MCF 10A (cell line): ENCODE measurements around the gene CD47. TPM values are rescaled to one million over a fixed set of nuclear protein-coding genes. Genes with fewer than 3 reads are reported as not detected.

Experiments used
- BruUV-seq: library from RNA; stranded (reverse); fragments of 400-500 nt; replicated peaks from 2 replicates; lab custom pipeline; 2021; lab: Mats Ljungman, UMichigan
- CTCF ChIA-PET: fragments of 300-600 bp; sonication (Branson Sonifier 250); formaldehyde crosslinking; extraction: SDS; loops from one replicate; lab custom pipeline; 2021; ENCODE audit warnings: antibody characterized with exemption, inconsistent platforms; lab: Yijun Ruan, JAX
- POLR2A ChIA-PET: fragments of 300-600, 350-650 bp; sonication (Branson Sonifier 250); formaldehyde crosslinking; extraction: SDS; loops from one replicate; lab custom pipeline; 2020; ENCODE audit warnings: antibody characterized with exemption, inconsistent platforms; lab: Yijun Ruan, JAX
- DNase-seq: peaks from one replicate; pipeline ENCODE4 v3.0.0-alpha.2; 2018; ENCODE audit not compliant: unreplicated experiment
- H3K27ac Mint-ChIP-seq: one replicate; pipeline ENCODE4 v1.8.0; 2022; ENCODE audit warnings: mild to moderate bottlenecking, low read depth, mixed read lengths; ENCODE audit not compliant: unreplicated experiment
- H3K27me3 Mint-ChIP-seq: one replicate; pipeline ENCODE4 v1.8.0; 2022; ENCODE audit warnings: mixed read lengths; ENCODE audit not compliant: insufficient read depth, unreplicated experiment
- H3K36me3 Mint-ChIP-seq: one replicate; pipeline ENCODE4 v1.8.0; 2022; ENCODE audit warnings: mild to moderate bottlenecking, moderate library complexity, mixed read lengths; ENCODE audit not compliant: insufficient read depth, unreplicated experiment
- H3K4me1 Mint-ChIP-seq: one replicate; pipeline ENCODE4 v1.8.0; 2022; ENCODE audit warnings: mixed read lengths; ENCODE audit not compliant: insufficient read depth, unreplicated experiment
- H3K4me3 Mint-ChIP-seq: one replicate; pipeline ENCODE4 v1.8.0; 2022; ENCODE audit warnings: mild to moderate bottlenecking, moderate library complexity, mixed read lengths; ENCODE audit not compliant: unreplicated experiment
- H3K9me3 Mint-ChIP-seq: one replicate; pipeline ENCODE4 v1.8.0; 2022; ENCODE audit warnings: mixed read lengths; ENCODE audit not compliant: unreplicated experiment
- CTCF ChIP-seq: fragments of 200-600 bp; IDR thresholded peaks from one replicate; pipeline ENCODE4 v1.8.0; 2022; ENCODE audit warnings: antibody characterized with exemption, mild to moderate bottlenecking; ENCODE audit not compliant: unreplicated experiment
- intact Hi-C: fragments of 100-400 bp; cut with micrococcal nuclease; formaldehyde crosslinking; loops from 2 replicates; pipeline ENCODE4 v1.14.1; 2022
- total RNA-seq: library from RNA; stranded (reverse); gene quantifications from 2 replicates; pipeline ENCODE4 v1.2.3, GENCODE V29; 2022

CD47 gene
- total RNA-seq, 1 experiment from 2014 or later: 28.5 TPM

GRCh38 chr3:108030960-108031359 is 59.9 kb downstream of the CD47 start:
- intact Hi-C loops: no loop called here
- no TSS peak for BruUV-seq
- no peak for DNase-seq

GRCh38 chr3:108029466-108029865 is 61.4 kb downstream of the CD47 start:
- H3K27me3 Mint-ChIP-seq: no peaks in the 10 kb centered on the region
- intact Hi-C loops: no loop called here
- BruUV-seq: no TSS peak
- no peak overlapping the region for H3K4me3 Mint-ChIP-seq
- no peak for DNase-seq
- no peaks in the 10 kb centered on the region for H3K9me3 Mint-ChIP-seq
- H3K27ac Mint-ChIP-seq: no peak overlapping the region
- ChIA-PET POLR2A (no interaction called here), CTCF (no interaction called here)
- no peaks in the 10 kb centered on the region for H3K4me1 Mint-ChIP-seq
- TF ChIP-seq CTCF: no peak
- H3K36me3 Mint-ChIP-seq: no peaks in the 10 kb centered on the region

More at GRCh38 chr3:108030960-108031359, 59.9 kb downstream of the CD47 start:
- TF ChIP-seq CTCF: no peak
- Mint-ChIP-seq H3K27me3 (no peaks in the 10 kb centered on the region), H3K27ac (no peak overlapping the region), H3K9me3 (no peaks in the 10 kb centered on the region), H3K4me3 (no peak overlapping the region), H3K4me1 (no peaks in the 10 kb centered on the region), H3K36me3 (no peaks in the 10 kb centered on the region)
- POLR2A ChIA-PET: no interaction called here
- CTCF ChIA-PET: no interaction called here

GRCh38 chr3:108028896-108029295 is 61.9 kb downstream of the CD47 start:
- Mint-ChIP-seq H3K27me3 (no peaks in the 10 kb centered on the region), H3K4me3 (no peak overlapping the region), H3K27ac (no peak overlapping the region), H3K36me3 (no peaks in the 10 kb centered on the region), H3K9me3 (no peaks in the 10 kb centered on the region), H3K4me1 (no peaks in the 10 kb centered on the region)
- CTCF ChIA-PET: no interaction called here
- POLR2A ChIA-PET: interaction anchor here (0.9 kb wide), 1 partner anchor 47 kb away, joined by 3 read pairs; no protein-coding TSS in a partner anchor
- no peak for TF ChIP-seq CTCF
- intact Hi-C loops: no loop called here
- no peak for DNase-seq
- BruUV-seq: no TSS peak

GRCh38 chr3:108025177-108025576 is 65.7 kb downstream of the CD47 start:
- intact Hi-C loops: no loop called here
- Mint-ChIP-seq H3K4me3 (no peak overlapping the region), H3K27me3 (no peaks in the 10 kb centered on the region), H3K36me3 (no peaks in the 10 kb centered on the region), H3K4me1 (no peaks in the 10 kb centered on the region), H3K27ac (no peak overlapping the region), H3K9me3 (no peaks in the 10 kb centered on the region)
- TF ChIP-seq CTCF: no peak
- no TSS peak for BruUV-seq
- no peak for DNase-seq
- ChIA-PET CTCF (interaction anchor here (0.6 kb wide), 1 partner anchor 9 kb away, joined by 3 read pairs; no protein-coding TSS in a partner anchor), POLR2A (no interaction called here)
